ENCODE measurements around the gene ESRRB.

ESRRB gene

GRCh38 chr14:76396714-76397187, 20.8 kb downstream of the ESRRB start:
- Histone ChIP-seq H3K9me3 (ENCODE audit: severe bottlenecking) (no peaks in the 10 kb centered on the region), H3K27me3 (ENCODE audit: insufficient read depth, poor library complexity, severe bottlenecking) (peaks cover 6% of the 10 kb centered on the region), H3K4me3 (ENCODE audit: severe bottlenecking) (no peak overlapping the region), H3K36me3 (ENCODE audit: low read depth) (no peaks in the 10 kb centered on the region), H3K27ac (ENCODE audit: poor library complexity, severe bottlenecking) (no peak overlapping the region), H3K4me1 (ENCODE audit: insufficient read depth, poor library complexity, severe bottlenecking) (no peaks in the 10 kb centered on the region)
- no peak for TF ChIP-seq CTCF (IDR thresholded peaks at IDR 0.05; ENCODE audit: poor library complexity, severe bottlenecking)
- DNase-seq (ENCODE audit: low spot score) (no peak), ATAC-seq (ENCODE audit: low read depth) (no peak)

- no peak overlapping the region for H3K27ac ChIP-seq (ENCODE audit: poor library complexity, severe bottlenecking)
- no peak for TF ChIP-seq CTCF (IDR thresholded peaks at IDR 0.05; ENCODE audit: poor library complexity, severe bottlenecking)
- peaks cover 9% of the 10 kb centered on the region for H3K27me3 ChIP-seq (ENCODE audit: insufficient read depth, poor library complexity, severe bottlenecking)
- H3K9me3 ChIP-seq (ENCODE audit: severe bottlenecking) = no peaks in the 10 kb centered on the region
- no peak for DNase-seq (ENCODE audit: low spot score)
- no peak for ATAC-seq (ENCODE audit: low read depth)
- H3K36me3 ChIP-seq (ENCODE audit: low read depth) = no peaks in the 10 kb centered on the region
- H3K4me3 ChIP-seq (ENCODE audit: severe bottlenecking) = no peak overlapping the region
- no peaks in the 10 kb centered on the region for H3K4me1 ChIP-seq (ENCODE audit: insufficient read depth, poor library complexity, severe bottlenecking)
These were observed 29.7 kb downstream of the ESRRB start for GRCh38 chr14:76405627-76406026.

GRCh38 chr14:76407449-76408150, 31.7 kb downstream of the ESRRB start:
- no peak for TF ChIP-seq CTCF (IDR thresholded peaks at IDR 0.05; ENCODE audit: poor library complexity, severe bottlenecking)
- no peaks in the 10 kb centered on the region for H3K4me1 ChIP-seq (ENCODE audit: insufficient read depth, poor library complexity, severe bottlenecking)
- no peak overlapping the region for H3K27ac ChIP-seq (ENCODE audit: poor library complexity, severe bottlenecking)
- no peak for DNase-seq (ENCODE audit: low spot score)
- ATAC-seq (ENCODE audit: low read depth) = no peak
- H3K36me3 ChIP-seq (ENCODE audit: low read depth) = no peaks in the 10 kb centered on the region
- no peaks in the 10 kb centered on the region for H3K9me3 ChIP-seq (ENCODE audit: severe bottlenecking)
- no peak overlapping the region for H3K4me3 ChIP-seq (ENCODE audit: severe bottlenecking)
- peaks cover 21% of the 10 kb centered on the region for H3K27me3 ChIP-seq (ENCODE audit: insufficient read depth, poor library complexity, severe bottlenecking)

- H3K9me3 ChIP-seq (ENCODE audit: severe bottlenecking) = no peaks in the 10 kb centered on the region
- no peaks in the 10 kb centered on the region for H3K36me3 ChIP-seq (ENCODE audit: low read depth)
- H3K4me3 ChIP-seq (ENCODE audit: severe bottlenecking) = no peak overlapping the region
- H3K27ac ChIP-seq (ENCODE audit: poor library complexity, severe bottlenecking) = no peak overlapping the region
- no peak for TF ChIP-seq CTCF (IDR thresholded peaks at IDR 0.05; ENCODE audit: poor library complexity, severe bottlenecking)
- peaks cover 31% of the 10 kb centered on the region for H3K27me3 ChIP-seq (ENCODE audit: insufficient read depth, poor library complexity, severe bottlenecking)
- DNase-seq (ENCODE audit: low spot score) = no peak
- no peak for ATAC-seq (ENCODE audit: low read depth)
- no peaks in the 10 kb centered on the region for H3K4me1 ChIP-seq (ENCODE audit: insufficient read depth, poor library complexity, severe bottlenecking)
These were observed 32.9 kb downstream of the ESRRB start for GRCh38 chr14:76408877-76409276.

- H3K4me1 ChIP-seq (ENCODE audit: insufficient read depth, poor library complexity, severe bottlenecking) = no peaks in the 10 kb centered on the region
- H3K9me3 ChIP-seq (ENCODE audit: severe bottlenecking) = no peaks in the 10 kb centered on the region
- no peak for TF ChIP-seq CTCF (IDR thresholded peaks at IDR 0.05; ENCODE audit: poor library complexity, severe bottlenecking)
- ATAC-seq (ENCODE audit: low read depth) (no peak), DNase-seq (ENCODE audit: low spot score) (no peak)
- H3K4me3 ChIP-seq (ENCODE audit: severe bottlenecking) = no peak overlapping the region
- no peaks in the 10 kb centered on the region for H3K36me3 ChIP-seq (ENCODE audit: low read depth)
- H3K27ac ChIP-seq (ENCODE audit: poor library complexity, severe bottlenecking) = no peak overlapping the region
- H3K27me3 ChIP-seq (ENCODE audit: insufficient read depth, poor library complexity, severe bottlenecking) = peaks cover 39% of the 10 kb centered on the region
These were observed 36.6 kb downstream of the ESRRB start for GRCh38 chr14:76412501-76412900.
